ENCODE data around the gene THADA.

THADA gene

DNA sequence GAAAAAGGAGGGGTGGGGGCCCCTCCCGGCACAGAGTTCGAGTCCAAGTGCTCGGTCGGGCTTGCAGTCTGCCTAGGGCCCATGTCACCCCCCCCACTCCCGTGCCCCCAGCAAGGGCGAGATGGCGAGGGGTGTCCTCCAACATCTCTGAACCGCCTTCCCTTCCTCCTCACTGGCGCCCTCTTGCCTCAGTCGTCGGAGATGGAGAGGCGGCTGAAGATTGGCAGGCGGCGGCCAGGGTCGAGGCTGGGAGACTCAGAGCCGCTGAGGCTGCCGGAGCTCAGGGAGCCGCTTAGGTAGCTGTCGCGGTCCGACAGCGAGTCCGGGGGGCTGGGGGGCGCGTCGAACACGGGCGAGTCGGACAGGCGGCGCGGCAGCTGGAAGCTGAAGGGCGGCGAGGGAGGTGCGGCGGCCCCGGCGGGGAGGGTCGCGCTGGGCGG, 371.7 kb downstream of the THADA start:
- DNase-seq (ENCODE audit: low read depth), result peak; percentile 80

GRCh38 chr2:43223521-43224001, 372.3 kb downstream of the THADA start:
- DNase-seq (ENCODE audit: low read depth), result peak; percentile 66

DNA sequence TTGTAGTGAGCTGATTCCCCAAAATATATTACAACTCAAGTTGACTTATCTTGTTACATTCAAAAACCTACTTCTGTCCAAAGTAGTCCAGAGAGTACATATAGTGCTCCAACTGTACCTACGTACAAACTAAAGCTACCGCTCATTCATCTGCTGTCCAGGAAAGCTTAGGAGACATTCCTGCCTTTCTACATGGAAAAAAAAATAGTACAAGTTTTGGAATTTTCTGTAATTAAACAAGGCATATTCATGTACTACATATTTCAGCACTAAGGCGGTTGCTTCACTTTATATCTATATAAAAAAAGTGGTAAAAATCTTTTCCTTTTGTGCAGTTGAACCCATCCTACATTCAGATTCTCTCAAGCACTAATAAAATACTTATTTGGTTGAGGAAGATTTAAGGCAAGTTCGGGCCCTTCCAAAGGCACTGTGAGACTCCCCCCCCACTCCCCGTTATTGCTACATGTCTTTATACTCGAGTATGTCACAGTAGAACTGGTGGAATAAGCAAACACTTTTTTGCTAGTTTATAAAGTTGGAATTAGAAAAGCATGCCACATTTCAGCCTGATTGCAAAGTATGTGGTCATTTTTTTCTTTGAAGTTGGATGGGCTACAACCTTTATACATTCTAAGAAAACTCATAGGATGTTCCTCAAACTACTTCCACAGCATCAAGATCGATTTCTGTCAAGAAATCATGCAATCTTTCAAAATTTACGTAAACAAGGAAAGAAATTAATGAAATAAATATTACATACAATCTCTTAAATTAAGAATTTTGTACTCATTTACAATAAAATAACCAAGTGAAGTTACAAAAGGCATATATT, 373.1 kb downstream of the THADA start:
- peak; percentile 41 for DNase-seq (ENCODE audit: low read depth)

GRCh38 chr2:43221763-43222474, 373.9 kb downstream of the THADA start:
- DNase-seq (ENCODE audit: low read depth), result peak; percentile 96

DNA sequence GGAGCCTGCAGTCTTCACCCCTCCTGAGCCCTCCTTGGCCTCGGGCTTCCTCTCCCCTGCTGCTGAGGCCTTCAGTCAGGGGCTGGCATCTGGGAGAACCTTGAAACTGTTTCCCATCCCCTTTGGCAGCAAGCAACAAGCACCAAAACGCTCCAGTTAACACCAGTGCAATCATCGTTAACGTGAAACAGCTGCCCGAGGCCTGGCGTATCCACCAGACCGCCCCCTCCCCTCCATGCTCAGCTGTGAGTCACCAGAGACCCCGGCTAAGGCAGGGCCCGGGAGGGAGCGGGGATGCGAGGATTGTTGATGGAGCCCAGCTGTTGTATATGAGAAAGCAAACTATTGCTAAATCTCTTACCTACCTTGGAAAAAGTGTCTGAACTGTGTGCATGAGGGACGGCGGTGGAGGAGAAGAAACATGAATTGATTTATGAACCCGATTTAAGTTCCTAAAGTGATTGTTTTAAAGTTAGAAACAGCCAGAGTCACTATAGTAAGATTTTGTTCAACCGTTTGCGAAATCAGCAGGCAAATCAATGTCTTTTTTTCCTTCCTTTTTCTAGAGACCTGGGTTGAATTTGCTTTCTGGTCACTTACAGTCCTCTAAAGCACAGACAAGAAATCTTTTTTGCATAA, 374.6 kb downstream of the THADA start:
- DNase-seq (ENCODE audit: low read depth), result peak; percentile 69

DNA sequence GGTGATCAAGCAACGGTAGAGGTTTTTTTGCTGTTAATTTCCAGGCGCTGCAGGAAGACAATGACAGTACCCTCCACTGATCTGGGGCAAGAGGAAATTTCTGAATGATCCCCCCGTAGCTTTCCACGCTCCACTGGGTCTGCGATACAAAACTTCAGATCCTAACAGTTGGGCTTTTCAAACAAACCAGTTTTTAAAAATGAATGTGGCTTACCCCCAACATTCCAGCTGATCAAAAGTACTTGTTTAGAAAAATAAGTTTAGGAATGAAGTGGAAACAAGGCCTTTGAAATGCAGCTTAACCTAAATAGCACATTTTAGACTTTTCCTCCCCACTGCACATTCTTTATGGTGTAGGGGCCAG, 375.1 kb downstream of the THADA start:
- DNase-seq (ENCODE audit: low read depth), result no peak

- peak; percentile 49 for DNase-seq (ENCODE audit: low read depth)
These were observed 375.5 kb downstream of the THADA start for GRCh38 chr2:43220229-43220751.

DNA sequence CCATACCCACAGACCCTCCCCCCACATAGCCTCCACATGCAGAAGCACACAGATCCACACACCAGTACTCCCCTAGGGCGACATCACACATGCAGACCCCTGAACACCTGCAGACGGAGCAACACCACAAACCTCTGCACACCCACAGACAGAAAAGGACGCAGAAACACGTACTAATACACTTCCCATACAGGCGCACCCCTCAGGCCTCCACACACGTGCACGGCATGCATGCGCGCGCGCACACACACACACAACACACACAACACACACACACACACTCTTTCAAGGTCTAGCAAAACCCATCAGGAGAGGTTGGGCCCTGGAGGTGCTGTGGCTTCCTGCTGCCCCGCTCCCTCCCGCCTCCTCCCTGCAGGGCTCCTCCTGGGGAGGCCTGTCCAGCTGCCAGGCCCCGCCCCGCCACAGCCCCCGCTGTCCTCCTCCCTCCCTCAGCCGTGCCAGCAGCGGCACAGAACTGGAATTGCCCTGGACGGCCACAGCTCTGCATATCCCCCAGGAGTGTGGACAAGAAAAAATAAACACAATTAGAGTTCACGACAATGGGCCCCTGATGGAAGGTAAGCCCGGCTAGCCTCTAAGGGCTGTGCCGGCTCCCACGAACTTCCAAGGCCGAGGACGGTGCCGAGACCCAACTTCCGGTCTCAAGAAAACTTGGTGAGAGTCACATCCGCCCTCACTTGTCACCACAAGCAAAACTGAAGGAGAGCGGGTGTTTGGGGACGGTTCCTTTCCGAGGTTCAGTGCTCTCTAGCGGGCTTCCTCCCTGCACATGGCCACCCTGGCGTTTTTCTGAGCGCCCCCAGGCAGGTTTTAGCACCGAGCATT, 376.2 kb downstream of the THADA start:
- DNase-seq (ENCODE audit: low read depth), result peak; percentile 85

GRCh38 chr2:43218702-43219382, 377.0 kb downstream of the THADA start:
- DNase-seq (ENCODE audit: low read depth), result no peak

DNA sequence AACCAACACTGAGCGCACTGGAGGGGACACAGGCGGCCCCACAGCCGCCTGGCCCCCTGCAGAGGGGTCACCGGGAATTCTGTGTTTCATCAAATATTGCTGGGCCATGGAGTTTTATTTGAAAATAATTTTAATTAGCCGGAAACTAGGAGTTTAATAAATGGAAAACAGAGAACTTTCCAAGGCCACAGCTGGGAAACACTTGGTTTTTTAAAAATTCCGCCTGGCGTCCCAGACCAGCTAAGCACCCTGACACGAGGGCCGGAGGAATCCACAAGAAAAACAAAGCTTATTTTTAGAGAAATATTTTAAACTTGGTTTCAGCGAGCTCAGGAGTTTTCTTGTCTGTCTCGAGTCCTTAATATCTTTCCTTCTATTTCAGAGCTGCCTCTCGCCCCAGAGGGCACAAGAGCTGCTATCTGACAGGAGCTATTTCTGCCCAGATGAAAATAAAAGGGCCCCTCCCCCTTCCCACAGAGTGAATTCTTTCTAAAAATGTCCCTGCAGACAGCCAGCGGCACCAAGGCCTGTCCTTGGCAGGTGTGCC, 377.6 kb downstream of the THADA start:
- peak; percentile 76 for DNase-seq (ENCODE audit: low read depth)

- no peak for DNase-seq (ENCODE audit: low read depth)
These were observed 378.3 kb downstream of the THADA start for GRCh38 chr2:43217228-43218154.

- DNase-seq (ENCODE audit: low read depth), result no peak
These were observed 379.2 kb downstream of the THADA start for GRCh38 chr2:43216629-43217028.

- DNase-seq (ENCODE audit: low read depth), result no peak
These were observed 380.1 kb downstream of the THADA start for GRCh38 chr2:43215673-43216255.

- DNase-seq (ENCODE audit: low read depth), result no peak
These were observed 381.6 kb downstream of the THADA start for GRCh38 chr2:43214253-43214652.

GRCh38 chr2:43212931-43213330, 382.9 kb downstream of the THADA start:
- DNase-seq (ENCODE audit: low read depth), result no peak

GRCh38 chr2:43212216-43212835, 383.5 kb downstream of the THADA start:
- no peak for DNase-seq (ENCODE audit: low read depth)

DNA sequence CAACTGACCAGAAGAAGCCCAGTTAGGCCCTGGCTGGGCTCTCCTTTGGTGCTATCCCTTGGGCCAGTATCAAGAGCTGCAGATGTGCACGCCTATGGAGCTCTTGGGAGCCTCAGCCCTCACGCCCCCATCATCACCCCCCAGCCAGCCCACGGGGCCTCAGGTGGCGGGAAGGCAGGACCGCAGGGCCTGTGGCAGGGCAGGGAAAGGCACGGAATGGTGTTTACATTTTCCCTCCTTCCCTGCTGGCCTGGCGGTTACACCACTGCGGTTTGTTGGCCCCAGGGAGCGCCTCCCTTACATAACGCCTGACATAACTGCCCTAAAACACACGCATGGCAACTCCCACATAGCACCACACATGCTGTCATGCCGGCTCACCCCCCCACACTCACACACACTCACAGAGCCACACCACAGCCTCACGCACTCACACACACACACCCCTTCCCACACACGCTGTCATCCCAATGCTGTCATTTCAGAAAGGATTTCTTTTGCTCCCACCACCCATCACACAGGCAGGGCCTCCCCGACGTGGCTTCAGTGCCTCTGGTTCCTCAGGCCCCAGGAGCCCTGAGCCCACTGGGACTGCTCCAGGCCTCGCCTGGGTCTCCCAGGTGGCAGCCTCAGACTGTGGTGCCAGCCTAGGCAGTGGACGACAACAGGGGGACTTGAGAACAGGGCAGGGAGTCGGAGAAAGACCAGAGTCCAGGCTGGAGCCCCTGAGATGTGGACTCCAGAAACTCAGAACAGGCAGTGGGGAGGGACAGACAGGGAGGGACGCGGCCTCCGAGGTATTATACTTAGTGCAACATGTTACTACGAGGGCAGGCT, 385.2 kb downstream of the THADA start:
- peak; percentile 59 for DNase-seq (ENCODE audit: low read depth)

GRCh38 chr2:43210125-43210466, 385.7 kb downstream of the THADA start:
- DNase-seq (ENCODE audit: low read depth), result no peak

Data from EH (cell line).